Transverse colon (tissue), 4 donors: ENCODE results near the gene IDI2. TPM values are rescaled to one million over a fixed set of nuclear protein-coding genes. Genes with fewer than 3 reads are reported as not detected.

Experiments
- DNase-seq: peaks from one replicate; pipeline ENCODE4 v3.0.0-alpha.2; 2019
- H3K27ac ChIP-seq, 4 donors: fragments of 200-600 bp; sonication (generic); 2 replicates each; pipeline ENCODE4 v1.5.1; 2016 to 2018; ENCODE audit warnings: inconsistent platforms in 4 of 4
- H3K27me3 ChIP-seq: fragments of 200-600 bp; sonication (generic); 2 replicates; pipeline ENCODE4 v1.5.1; 2017; ENCODE audit warnings: inconsistent platforms
- H3K36me3 ChIP-seq, 4 donors: fragments of 200-600 bp; sonication (generic); 2 replicates each; pipeline ENCODE4 v1.5.1; 2017 to 2019; ENCODE audit warnings: inconsistent platforms in 4 of 4
- H3K4me1 ChIP-seq, 4 donors: fragments of 200-600 bp; sonication (generic); 2 replicates each; pipeline ENCODE4 v1.5.1; 2017 to 2020; ENCODE audit warnings: inconsistent platforms in 4 of 4
- H3K4me3 ChIP-seq, 4 donors: fragments of 200-600 bp; sonication (generic); 1 replicate in 1 of 4; 2 replicates in 3 of 4; pipeline versions ENCODE4 v1.5.1 to v1.6.1; 2017 to 2019; ENCODE audit warnings: inconsistent platforms in 4 of 4
- H3K9me3 ChIP-seq, 2 donors: fragments of 200-600 bp; sonication (generic); 2 replicates each; pipeline ENCODE4 v1.5.1; 2017 to 2019; ENCODE audit warnings: inconsistent platforms in 2 of 2
- EP300 ChIP-seq: sonication (generic); formaldehyde crosslinking; IDR thresholded peaks from one replicate; pipeline ENCODE4 v1.6.1; 2017; ENCODE audit warnings: antibody characterized with exemption, low read depth
- POLR2A ChIP-seq: fragments of 450-650 bp; IDR thresholded peaks from one replicate; pipeline ENCODE4 v1.6.1; 2016; ENCODE audit warnings: antibody characterized with exemption, mild to moderate bottlenecking, moderate library complexity
- POLR2AphosphoS5 ChIP-seq, 3 donors: sonication (generic); formaldehyde crosslinking; IDR thresholded peaks; one replicate each; pipeline ENCODE4 v1.6.1; 2016; ENCODE audit warnings: antibody characterized with exemption in 3 of 3
- WGBS, 2 donors: methylation state at CpG; one replicate each; pipeline ENCODE4 v1.1.5; 2018; ENCODE audit warnings: low coverage in 1 of 2; 5-methylcytosine and 5-hydroxymethylcytosine counted together
- in situ Hi-C, 4 donors: fragments of 200-750 bp; cut with MboI; loops; one replicate each; pipeline versions ENCODE4 v1.15.0 to v1.15.1; 2017; ENCODE audit warnings: low sequenced_read_pairs in 3 of 4, low pct_ligation_motif_present in 1 of 4, low pct_unique_long_range_greater_than_20kb in 1 of 4
- intact Hi-C: fragments of 100-400 bp; cut with DNase I; formaldehyde crosslinking; loops from one replicate; pipeline ENCODE4 v1.15.1; 2023; ENCODE audit warnings: low total_unique reads
- total RNA-seq, 4 donors: library from RNA; depleted of rRNA; stranded (reverse); fragments of >200 nt; gene quantifications; one replicate each; pipeline ENCODE4 v1.1.0, GENCODE V29; 2016
- TF ChIP-seq, protein P1 (sequence below), 5 experiments: fragments of 200-600 bp in 3 of 5; fragments of 450-650 bp in 2 of 5; sonication (generic) in 3 of 5; IDR thresholded peaks; 1 replicate in 2 of 5; 2 replicates in 3 of 5; pipeline ENCODE4 v1.5.1; 2016 to 2017; ENCODE audit warnings: antibody characterized with exemption in 5 of 5, inconsistent platforms in 3 of 5, mild to moderate bottlenecking in 2 of 5, moderate library complexity in 1 of 5

Gene IDI2
- total RNA-seq, 4 donors from 2014 or later = not detected

DNA sequence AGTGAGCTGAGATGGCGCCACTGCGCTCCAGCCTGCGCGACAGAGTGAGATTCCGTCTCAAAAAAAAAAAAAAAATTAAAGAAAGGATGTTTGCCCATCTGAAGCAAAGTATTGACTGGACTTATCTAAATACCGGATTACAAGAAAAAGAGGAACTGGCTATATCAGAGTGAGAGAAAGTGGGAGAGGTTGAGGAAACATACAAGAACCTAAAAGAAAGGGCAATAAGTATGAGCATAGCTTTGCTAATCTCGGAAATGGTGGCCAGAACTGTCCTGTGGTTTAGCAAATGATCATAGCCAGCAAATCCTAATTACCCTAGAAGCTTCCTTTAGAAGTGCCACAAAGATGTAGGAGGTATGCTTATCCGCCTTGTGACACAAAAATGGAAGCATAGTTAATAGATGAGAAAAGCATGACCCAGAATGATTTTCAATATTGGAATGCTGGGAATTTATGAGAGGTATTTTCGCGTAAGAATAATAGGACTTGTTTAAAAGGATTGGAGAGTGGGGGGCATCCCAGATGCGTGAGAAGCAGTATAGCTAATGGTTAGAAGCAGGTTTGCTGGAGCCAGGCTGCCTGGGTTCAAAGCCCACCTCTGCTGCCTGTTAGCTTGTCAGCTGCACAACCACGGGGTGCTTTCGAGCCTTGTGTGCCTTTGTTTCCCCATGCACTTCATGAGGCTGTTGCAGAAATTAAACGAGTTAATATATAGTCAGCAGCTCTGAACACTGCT is 38.6 kb downstream of the IDI2 start:
- in situ Hi-C loops = loop anchor here in 2 of 4 donors (10.0 to 25.0 kb wide), 2 partner anchors 58 to 150 kb away; partner anchors contain the start of gene IDI1 (in 1 of the 2)
- Histone ChIP-seq H3K36me3 (no peaks in the 10 kb centered on the region), H3K9me3 (no peaks in the 10 kb centered on the region), H3K27me3 (no peaks in the 10 kb centered on the region), H3K4me1 (peaks cover 11 to 21% (median 14%) of the 10 kb centered on the region in 4 donors), H3K27ac (peak overlapping the region; percentile 91 to 97 (median 94)), H3K4me3 (peak overlapping the region in 3 of 4 donors; percentile 81 to 95 (median 92))
- no peak for DNase-seq
- intact Hi-C loops = no loop called here
- TF ChIP-seq, protein P1, sequence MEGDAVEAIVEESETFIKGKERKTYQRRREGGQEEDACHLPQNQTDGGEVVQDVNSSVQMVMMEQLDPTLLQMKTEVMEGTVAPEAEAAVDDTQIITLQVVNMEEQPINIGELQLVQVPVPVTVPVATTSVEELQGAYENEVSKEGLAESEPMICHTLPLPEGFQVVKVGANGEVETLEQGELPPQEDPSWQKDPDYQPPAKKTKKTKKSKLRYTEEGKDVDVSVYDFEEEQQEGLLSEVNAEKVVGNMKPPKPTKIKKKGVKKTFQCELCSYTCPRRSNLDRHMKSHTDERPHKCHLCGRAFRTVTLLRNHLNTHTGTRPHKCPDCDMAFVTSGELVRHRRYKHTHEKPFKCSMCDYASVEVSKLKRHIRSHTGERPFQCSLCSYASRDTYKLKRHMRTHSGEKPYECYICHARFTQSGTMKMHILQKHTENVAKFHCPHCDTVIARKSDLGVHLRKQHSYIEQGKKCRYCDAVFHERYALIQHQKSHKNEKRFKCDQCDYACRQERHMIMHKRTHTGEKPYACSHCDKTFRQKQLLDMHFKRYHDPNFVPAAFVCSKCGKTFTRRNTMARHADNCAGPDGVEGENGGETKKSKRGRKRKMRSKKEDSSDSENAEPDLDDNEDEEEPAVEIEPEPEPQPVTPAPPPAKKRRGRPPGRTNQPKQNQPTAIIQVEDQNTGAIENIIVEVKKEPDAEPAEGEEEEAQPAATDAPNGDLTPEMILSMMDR (IDR thresholded peaks at IDR 0.05) = no peak
- TF ChIP-seq POLR2AphosphoS5 (IDR thresholded peaks at IDR 0.05) (no peak), POLR2A (no peak), EP300 (no peak)
- 67 to 86% methylated on average over 11 to 14 of the region's 14 CpGs for WGBS, 2 donors

DNA sequence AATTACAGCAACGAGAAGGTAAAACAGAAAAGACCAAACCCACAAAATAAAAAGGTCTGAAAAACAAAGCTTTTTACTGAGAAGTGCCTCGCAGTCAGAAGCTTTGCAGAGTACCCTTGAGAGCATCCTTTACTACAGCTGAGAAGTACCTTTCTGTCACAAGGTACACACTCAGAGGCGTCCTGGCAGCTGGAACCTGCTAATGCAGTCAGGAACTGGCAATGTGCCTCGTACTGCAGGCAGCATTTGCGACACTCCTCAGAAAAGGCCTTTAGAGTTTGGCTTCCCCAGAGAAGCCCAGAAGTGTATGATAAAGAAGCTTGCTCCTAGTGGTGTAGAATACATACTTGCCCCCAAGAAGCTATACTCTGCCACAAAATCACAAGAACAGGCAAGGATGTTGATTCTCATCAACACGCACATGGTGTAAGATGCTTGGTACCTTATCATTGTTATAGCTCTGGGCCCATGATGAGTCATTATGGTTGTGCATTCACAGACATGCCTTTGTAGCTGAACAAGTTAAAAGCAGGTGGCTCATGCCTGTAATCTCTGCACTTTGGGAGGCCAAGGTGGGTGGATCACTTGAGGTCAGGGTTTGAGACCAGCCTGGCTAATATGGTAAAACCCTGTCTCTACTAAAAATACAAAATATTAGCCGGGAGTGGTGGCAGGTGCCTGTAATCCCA is 39.4 kb downstream of the IDI2 start:
- no peak for TF ChIP-seq POLR2A
- TF ChIP-seq POLR2AphosphoS5 (IDR thresholded peaks at IDR 0.05) = no peak
- TF ChIP-seq, protein P1 (IDR thresholded peaks at IDR 0.05) = no peak
- TF ChIP-seq EP300 = no peak
- H3K4me1 ChIP-seq = peaks cover 11 to 21% (median 14%) of the 10 kb centered on the region in 4 donors
- H3K9me3 ChIP-seq = no peaks in the 10 kb centered on the region
- WGBS, 2 donors = 85 to 93% methylated on average over 5 to 7 of the region's 7 CpGs
- H3K36me3 ChIP-seq = no peaks in the 10 kb centered on the region
- in situ Hi-C loops (loop anchor here in 2 of 4 donors (10.0 to 25.0 kb wide), 2 partner anchors 59 to 149 kb away; partner anchors contain the start of gene IDI1 (in 1 of the 2)), intact Hi-C loops (no loop called here)
- no peak overlapping the region for H3K4me3 ChIP-seq
- no peaks in the 10 kb centered on the region for H3K27me3 ChIP-seq
- no peak overlapping the region for H3K27ac ChIP-seq
- no peak for DNase-seq

DNA sequence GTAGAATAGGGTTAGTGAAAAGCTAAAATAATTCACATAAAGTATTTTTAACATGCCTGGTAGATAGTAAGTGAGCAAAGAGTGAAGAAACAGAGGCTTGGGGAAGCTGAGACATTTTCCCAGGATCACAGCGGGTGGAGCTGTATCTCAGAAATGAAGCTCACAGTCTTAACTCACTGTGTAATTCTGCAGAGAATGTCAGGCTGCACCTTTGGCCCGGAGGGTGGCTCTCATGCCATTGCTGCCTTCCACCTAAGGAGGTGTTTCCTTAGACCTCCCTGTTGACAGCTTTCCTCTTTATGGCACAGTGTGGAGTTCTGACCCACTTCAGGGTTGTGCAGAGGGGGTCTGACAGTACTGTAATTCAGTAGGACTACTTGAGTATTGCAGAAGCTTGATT is 40.3 kb downstream of the IDI2 start:
- no peak for DNase-seq
- 89 to 100% methylated on average over 1 to 2 of the region's 2 CpGs for WGBS, 2 donors

More for the DNA sequence above, 40.3 kb downstream of the IDI2 start:
- no peaks in the 10 kb centered on the region for H3K36me3 ChIP-seq
- no peaks in the 10 kb centered on the region for H3K27me3 ChIP-seq
- TF ChIP-seq POLR2A (no peak), EP300 (no peak), POLR2AphosphoS5 (IDR thresholded peaks at IDR 0.05) (no peak)
- TF ChIP-seq, protein P1 (IDR thresholded peaks at IDR 0.05) = no peak
- H3K27ac ChIP-seq = no peak overlapping the region
- H3K9me3 ChIP-seq = peaks cover 4 to 7% of the 10 kb centered on the region in 2 donors
- no peak overlapping the region for H3K4me3 ChIP-seq
- peaks cover 11 to 21% (median 14%) of the 10 kb centered on the region in 4 donors for H3K4me1 ChIP-seq
- in situ Hi-C loops (loop anchor here in 2 of 4 donors (10.0 to 25.0 kb wide), 2 partner anchors 59 to 148 kb away; partner anchors contain the start of gene IDI1 (in 1 of the 2)), intact Hi-C loops (no loop called here)
